GM18519 (cell line): ENCODE results near the gene OR4S2.

Experiments used
- ATAC-seq: cut with Tn5 transposase; IDR thresholded peaks from one replicate; pipeline ENCODE4 v1.9.1; 2021; ENCODE audit warnings: mild to moderate bottlenecking, moderate library complexity; ENCODE audit not compliant: unreplicated experiment, low FRiP score

OR4S2 gene

DNA sequence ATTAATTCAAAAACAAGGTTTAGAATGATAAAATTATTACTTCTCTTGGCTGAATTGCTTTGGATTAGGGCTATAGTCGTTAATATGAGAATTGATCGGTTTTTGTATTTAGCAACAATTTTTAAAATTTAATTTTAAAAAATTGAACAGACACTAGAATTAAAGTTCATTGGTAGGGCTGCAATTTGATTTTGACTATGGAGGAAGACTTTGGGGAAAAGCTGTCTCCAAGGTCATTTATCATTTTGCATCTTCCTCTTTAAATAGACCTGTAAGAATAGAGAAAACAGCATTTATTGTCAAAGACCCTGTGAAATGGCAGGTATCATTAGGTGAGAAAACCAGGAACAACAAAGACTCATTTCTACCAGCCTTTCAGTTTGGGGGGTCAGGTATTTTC is at the start of gene OR4S2:
Gene OR4S2, plus strand, starts transcription at position 301 of the 400 bp plus-strand sequence. CDS start 2,577 bp downstream, outside the sequence.
- no peak for ATAC-seq

DNA sequence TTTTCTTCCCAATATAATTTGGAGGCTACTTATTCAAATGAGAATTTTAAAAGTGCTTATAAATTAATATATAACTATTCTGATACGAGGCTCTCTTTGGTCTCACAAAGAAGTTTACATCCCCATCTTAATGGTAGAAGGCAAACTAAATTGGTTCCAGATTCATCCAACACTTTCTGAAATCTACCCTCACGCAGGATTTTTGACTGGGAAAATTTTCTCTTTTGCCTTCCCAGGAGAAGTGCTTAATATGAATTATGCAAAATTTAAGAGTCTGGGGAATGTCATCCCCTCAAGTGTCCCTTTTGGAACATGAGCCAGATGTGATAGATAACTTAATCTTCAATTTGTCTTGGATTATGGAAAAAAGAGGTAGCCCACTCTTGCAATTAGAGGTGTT is 40.6 kb upstream of the OR4S2 start, which contains the start of gene OR4C11:
Gene OR4C11, minus strand, starts transcription at position 101 of the 400 bp plus-strand sequence. CDS start 3,272 bp downstream, outside the sequence.
- ATAC-seq = no peak

GRCh38 chr11:55624531-55624930 is 23.6 kb upstream of the OR4S2 start:
- ATAC-seq = no peak

GRCh38 chr11:55634813-55635212 is 13.3 kb upstream of the OR4S2 start, which contains the start of gene OR4P4:
Gene OR4P4 (plus strand): TSS chr11:55635113.
- ATAC-seq = no peak

DNA sequence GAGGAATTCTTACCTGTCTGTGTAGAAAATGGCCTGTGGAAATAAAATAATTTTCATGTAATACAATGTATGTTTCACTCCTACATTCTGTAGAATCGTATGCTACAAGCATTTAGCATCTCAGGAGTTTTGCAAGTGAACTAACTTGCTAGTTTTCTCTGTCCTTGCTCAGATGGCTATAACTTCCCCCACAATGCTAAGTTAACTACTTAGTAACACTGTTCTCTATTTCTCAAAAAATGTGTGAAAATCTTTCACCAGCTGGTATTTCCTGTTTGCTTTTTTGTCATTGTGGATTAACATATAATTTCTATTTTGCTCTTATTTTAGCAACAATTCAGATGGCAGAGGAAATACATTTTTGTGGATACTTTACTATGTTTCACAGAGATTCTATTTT is 4.4 kb downstream of the OR4S2 start:
- ATAC-seq = no peak

DNA sequence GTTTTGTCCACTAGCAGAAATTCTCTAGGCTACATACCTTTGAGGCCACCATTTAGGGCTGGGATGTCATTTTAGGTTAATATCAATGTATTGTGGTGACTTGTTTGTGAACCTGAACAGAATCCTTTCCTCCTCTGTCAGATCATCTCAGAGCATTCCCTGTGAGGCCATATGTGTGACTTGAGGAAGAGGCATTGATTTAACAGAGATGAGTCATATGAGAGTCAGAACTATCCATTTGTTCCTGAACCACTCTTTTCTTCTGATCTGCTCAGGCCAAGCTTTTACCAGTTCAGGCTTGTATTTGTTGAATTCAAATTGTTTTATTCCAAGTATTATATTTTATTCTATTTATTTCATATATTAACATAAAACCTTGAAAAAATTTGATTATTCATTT is 7.0 kb downstream of the OR4S2 start:
- ATAC-seq = no peak

DNA sequence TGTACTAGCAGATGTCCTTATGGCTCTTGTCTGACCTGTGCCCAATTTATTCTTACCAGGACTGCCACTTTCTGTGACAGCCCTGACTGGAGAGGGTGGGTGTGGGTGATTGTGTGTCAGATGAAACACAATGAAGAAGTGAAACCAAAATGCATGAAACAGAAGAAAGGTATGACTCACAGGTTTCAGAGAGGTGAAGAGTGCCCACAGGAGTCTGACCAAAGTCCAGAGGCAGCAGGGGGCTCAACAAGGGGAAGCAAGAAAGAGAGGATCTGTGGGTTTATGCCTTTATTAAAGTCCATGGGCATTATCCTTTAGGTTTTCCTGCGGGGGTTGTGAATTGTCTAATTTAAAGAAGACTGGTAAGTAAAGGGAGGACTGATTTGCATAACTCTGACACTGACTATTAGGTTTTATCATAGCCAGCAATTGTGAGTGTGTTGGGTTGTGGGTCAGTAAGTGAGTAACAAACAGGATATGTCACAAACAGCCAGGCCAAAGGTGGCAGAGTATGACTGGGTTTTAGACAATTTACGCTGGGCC is 10.0 kb downstream of the OR4S2 start:
- peak; percentile 97 for ATAC-seq

- ATAC-seq = peak; percentile 23
Observed at GRCh38 chr11:55658608-55659007, 10.5 kb downstream of the OR4S2 start.

DNA sequence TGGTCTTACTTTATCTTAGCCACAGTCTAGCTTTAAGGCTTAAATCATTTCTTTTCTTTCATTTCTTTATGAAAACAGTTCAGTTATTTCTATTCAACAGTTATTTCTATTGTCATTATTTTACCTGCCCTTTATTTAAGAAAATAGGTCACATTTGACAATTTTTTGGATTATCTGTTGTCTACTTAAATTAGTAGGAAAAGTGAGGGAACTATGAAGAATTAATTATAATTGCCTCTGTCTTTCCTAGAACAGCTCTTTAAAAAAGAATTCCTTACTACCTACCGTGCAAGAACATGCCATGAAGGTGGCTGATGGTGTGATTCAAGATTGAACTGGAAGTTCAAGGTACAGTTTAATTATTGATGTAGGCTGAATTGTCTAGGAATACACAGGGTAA is 13.8 kb downstream of the OR4S2 start, which contains the start of gene OR4C6:
Gene OR4C6, plus strand, starts transcription at position 301 of the 400 bp plus-strand sequence. CDS start 2,966 bp downstream, outside the sequence.
- no peak for ATAC-seq

DNA sequence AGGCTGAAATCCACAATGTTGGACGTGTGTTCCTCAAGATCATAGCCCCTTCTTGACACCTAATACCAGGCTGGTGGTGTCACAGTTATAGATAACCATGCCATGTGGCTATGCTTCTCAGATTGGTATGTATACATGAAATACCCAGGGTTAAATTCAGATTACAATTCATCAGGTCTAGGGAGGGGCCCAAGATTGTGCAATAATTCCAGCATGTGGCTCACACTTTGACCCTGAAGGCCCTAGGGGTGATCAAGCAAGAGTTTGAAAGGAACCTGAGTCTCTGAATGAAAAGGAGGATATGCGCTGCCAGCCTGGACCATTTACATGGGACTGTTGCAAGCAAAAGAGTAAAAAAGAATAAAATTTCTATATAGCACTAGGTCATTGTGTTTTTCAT is 21.2 kb downstream of the OR4S2 start:
- ATAC-seq = no peak

- no peak for ATAC-seq
Observed at GRCh38 chr11:55673860-55674259, 25.7 kb downstream of the OR4S2 start.

GRCh38 chr11:55697817-55698216 is 49.7 kb downstream of the OR4S2 start:
- ATAC-seq = peak; percentile 96

- ATAC-seq = no peak
Observed at GRCh38 chr11:55701429-55701828, 53.3 kb downstream of the OR4S2 start.
